Kidney epithelial cell (primary cell): ENCODE data around the gene BMPER. TPM values are rescaled to one million over a fixed set of nuclear protein-coding genes. Genes with fewer than 3 reads are reported as not detected.

Experiments
- DNase-seq: peaks from one replicate; pipeline ENCODE4 v3.0.0-alpha.2; 2010; ENCODE audit warnings: low read depth
- H3K27me3 ChIP-seq: 2 replicates; pipeline ENCODE4 v1.6.0; 2011; ENCODE audit warnings: low read length; ENCODE audit not compliant: control insufficient read depth, insufficient read depth
- H3K36me3 ChIP-seq: 2 replicates; pipeline ENCODE4 v1.5.1; 2011; ENCODE audit warnings: low read length; ENCODE audit not compliant: control insufficient read depth, insufficient read depth
- H3K4me3 ChIP-seq: 2 replicates; pipeline ENCODE4 v1.5.1; 2011; ENCODE audit warnings: low read depth, mild to moderate bottlenecking, control low read depth, low read length
- CTCF ChIP-seq: IDR thresholded peaks from 2 replicates; pipeline ENCODE4 v1.5.1; 2011; ENCODE audit warnings: mild to moderate bottlenecking, moderate library complexity, low read length, control low read depth, inconsistent platforms; ENCODE audit not compliant: insufficient read depth, poor library complexity, severe bottlenecking
- total RNA-seq: library from RNA; depleted of rRNA; stranded (reverse); fragments of >200 nt; gene quantifications from 2 replicates; pipeline ENCODE4 v1.2.3, GENCODE V29; 2015

Gene BMPER
- total RNA-seq, 1 donor from 2014 or later, result 0.04 TPM

- Histone ChIP-seq H3K4me3 (no peak overlapping the region), H3K36me3 (no peaks in the 10 kb centered on the region), H3K27me3 (no peaks in the 10 kb centered on the region)
- no peak for TF ChIP-seq CTCF
- no peak for DNase-seq
These were observed 133.6 kb downstream of the BMPER start for GRCh38 chr7:34038816-34039470.

GRCh38 chr7:34041707-34042106 lies 136.4 kb downstream of the BMPER start:
- Histone ChIP-seq H3K36me3 (no peaks in the 10 kb centered on the region), H3K4me3 (no peak overlapping the region), H3K27me3 (no peaks in the 10 kb centered on the region)
- no peak for DNase-seq
- TF ChIP-seq CTCF, result no peak

- no peaks in the 10 kb centered on the region for H3K36me3 ChIP-seq
- no peak for TF ChIP-seq CTCF
- no peaks in the 10 kb centered on the region for H3K27me3 ChIP-seq
- no peak overlapping the region for H3K4me3 ChIP-seq
- DNase-seq, result no peak
These were observed 137.1 kb downstream of the BMPER start for GRCh38 chr7:34042406-34042805.

- DNase-seq, result no peak
- no peak for TF ChIP-seq CTCF
- Histone ChIP-seq H3K36me3 (no peaks in the 10 kb centered on the region), H3K27me3 (no peaks in the 10 kb centered on the region), H3K4me3 (no peak overlapping the region)
These were observed 138.3 kb downstream of the BMPER start for GRCh38 chr7:34043461-34044305.

- no peak for DNase-seq
- no peak overlapping the region for H3K4me3 ChIP-seq
- TF ChIP-seq CTCF, result no peak
These were observed 138.9 kb downstream of the BMPER start for GRCh38 chr7:34044306-34044643.

More at GRCh38 chr7:34044306-34044643, 138.9 kb downstream of the BMPER start:
- Histone ChIP-seq H3K27me3 (no peaks in the 10 kb centered on the region), H3K36me3 (no peaks in the 10 kb centered on the region)
